Sigmoid colon (tissue), 4 donors: ENCODE results near the gene CIC.

Source experiments
- CTCF ChIP-seq, 4 experiments: fragments of 450-650 bp in 3 of 4; fragments of 200-600 bp in 1 of 4; IDR thresholded peaks; one replicate each; pipeline ENCODE4 v1.5.1; 2016 to 2019; ENCODE audit warnings: antibody characterized with exemption in 4 of 4, mild to moderate bottlenecking in 3 of 4, moderate library complexity in 2 of 4
- EP300 ChIP-seq, 4 donors: sonication (generic); formaldehyde crosslinking; IDR thresholded peaks; one replicate each; pipeline ENCODE4 v1.6.1; 2017; ENCODE audit warnings: antibody characterized with exemption in 4 of 4
- POLR2AphosphoS5 ChIP-seq, 4 donors: sonication (generic); formaldehyde crosslinking; IDR thresholded peaks; one replicate each; pipeline ENCODE4 v1.6.1; 2017; ENCODE audit warnings: antibody characterized with exemption in 4 of 4

GRCh38 chr19:42277821-42278451 is 8.9 kb downstream of the CIC start:
- TF ChIP-seq POLR2AphosphoS5 (IDR thresholded peaks at IDR 0.05) = no peak
- no peak for TF ChIP-seq CTCF (IDR thresholded peaks at IDR 0.05)
- TF ChIP-seq EP300 (IDR thresholded peaks at IDR 0.05) = no peak
